HG03442 (cell line): Measurements from ENCODE around the gene CHML.

Experiments used
- ATAC-seq: cut with Tn5 transposase; IDR thresholded peaks from one replicate; pipeline ENCODE4 v1.9.1; 2021; ENCODE audit warnings: mild to moderate bottlenecking, moderate library complexity; ENCODE audit not compliant: unreplicated experiment

Gene CHML

GRCh38 chr1:241646201-241646600 lies 6.0 kb upstream of the CHML start:
- ATAC-seq, result no peak

DNA sequence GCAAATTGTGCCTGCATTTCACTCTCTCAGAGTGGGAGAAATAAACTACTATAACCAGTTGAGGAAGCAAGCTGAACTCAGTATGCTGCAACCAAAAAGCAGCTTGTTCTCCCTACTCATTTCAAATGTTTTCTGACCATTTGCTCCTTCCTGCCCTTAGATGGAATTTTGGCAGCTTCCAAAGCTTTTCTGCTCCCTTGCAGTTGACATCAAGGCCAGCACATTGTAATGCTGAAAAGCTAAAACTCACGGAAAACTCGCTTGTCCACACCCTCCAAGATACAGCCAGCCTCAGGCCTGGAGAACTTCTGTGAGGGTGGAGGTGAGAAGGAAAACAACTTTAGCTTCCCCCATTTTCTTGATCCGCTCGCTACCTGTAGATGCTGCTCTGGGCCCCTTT lies 5.0 kb upstream of the CHML start:
- no peak for ATAC-seq

DNA sequence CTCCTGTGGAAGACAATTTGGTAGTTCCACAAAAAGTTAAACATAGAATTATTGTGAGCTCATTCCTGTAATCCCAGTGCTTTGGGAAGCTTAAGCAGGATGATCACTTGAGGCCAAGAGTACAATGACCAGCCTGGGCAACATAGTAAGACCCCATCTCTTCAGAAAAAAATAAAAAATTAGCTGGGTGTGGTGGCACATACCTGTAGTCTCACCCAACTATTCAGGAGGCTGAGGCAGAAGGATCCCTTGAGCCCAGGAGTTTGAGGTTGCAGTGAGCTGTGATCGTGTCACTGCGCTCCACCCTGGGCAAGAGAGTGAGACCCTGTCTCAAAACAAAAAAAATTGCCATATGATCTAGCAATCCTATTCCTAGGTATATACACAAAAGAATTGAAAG lies 4.1 kb upstream of the CHML start:
- no peak for ATAC-seq

DNA sequence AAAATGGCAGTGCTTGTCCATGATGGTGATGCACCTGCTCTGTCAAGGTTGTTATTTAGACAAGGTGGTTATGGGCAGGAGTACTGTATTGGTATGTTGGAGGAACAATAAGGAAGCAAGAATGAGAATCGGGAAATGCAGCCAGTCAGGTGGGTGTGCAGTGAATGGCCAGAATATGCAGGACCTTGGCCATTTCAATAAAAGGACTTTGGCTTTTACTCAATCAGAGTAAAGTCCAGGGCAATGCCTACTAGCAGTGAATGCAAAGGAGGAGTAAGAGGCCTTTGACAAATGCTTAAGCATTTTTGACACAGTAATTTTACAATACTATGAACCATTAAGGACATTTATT lies 2.4 kb upstream of the CHML start:
- ATAC-seq, result no peak

- ATAC-seq, result no peak
These were observed 1.8 kb upstream of the CHML start for GRCh38 chr1:241641773-241642592.

GRCh38 chr1:241640867-241641622 lies 876 bp upstream of the CHML start:
- ATAC-seq, result no peak

DNA sequence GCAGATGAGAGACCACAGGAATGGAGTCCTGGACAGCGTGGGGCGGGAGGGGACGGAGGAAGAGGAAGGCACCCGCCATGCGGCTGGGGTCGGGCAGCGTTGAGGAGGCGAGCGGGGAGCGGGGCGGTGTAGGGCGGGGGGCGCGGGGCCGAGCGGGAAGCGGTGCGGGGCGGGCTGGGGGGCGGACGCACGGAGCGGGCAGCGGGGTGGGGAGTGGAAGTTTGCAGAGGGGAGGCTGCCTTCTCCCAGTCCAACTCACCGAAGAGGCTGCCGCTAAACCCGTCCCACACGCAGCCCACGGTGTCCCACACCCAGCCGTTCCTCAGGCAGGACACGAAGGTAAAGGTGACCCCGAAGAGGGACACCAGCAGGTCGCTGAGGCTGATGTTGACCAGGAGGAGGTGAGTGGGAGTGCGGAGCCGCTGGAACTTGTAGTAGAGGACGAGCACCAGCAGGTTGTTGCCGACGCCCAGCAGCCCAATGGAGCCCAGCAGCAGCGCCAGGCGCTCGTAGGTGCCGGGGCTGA lies 483 bp downstream of the CHML start:
- ATAC-seq, result peak; percentile 43

DNA sequence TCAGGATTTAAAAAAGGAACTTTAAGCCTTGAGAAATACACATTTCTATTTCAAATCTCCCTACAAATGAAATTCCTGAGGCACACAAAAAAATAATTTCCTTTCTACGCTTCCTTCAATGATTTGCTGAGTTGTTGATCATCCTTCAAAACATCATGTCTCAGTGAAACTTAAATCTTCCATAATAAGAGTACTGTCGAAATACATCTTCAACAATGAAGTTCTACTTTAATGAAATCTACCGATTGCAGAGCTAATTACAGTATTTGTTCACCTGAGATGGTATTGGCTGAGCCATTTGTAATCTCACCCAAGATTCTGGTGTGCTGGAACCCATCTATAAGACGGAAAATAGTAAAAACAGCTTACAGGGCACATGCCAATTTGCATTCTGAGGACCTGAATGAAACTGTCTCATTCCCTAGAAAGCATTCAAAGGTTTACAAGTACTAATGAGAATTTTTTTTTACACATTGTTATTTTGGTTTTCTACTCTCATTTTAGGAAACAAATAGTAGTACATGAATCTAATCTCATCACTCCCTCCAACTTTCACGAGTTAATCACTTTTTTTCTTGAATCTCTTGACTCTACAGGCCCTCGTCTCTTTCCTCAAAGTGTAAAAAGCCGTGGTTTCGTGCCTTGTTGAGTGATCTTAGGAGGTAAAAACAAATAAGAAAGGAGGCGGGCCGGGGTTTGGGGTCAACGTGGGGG lies 1.1 kb downstream of the CHML start:
- no peak for ATAC-seq

DNA sequence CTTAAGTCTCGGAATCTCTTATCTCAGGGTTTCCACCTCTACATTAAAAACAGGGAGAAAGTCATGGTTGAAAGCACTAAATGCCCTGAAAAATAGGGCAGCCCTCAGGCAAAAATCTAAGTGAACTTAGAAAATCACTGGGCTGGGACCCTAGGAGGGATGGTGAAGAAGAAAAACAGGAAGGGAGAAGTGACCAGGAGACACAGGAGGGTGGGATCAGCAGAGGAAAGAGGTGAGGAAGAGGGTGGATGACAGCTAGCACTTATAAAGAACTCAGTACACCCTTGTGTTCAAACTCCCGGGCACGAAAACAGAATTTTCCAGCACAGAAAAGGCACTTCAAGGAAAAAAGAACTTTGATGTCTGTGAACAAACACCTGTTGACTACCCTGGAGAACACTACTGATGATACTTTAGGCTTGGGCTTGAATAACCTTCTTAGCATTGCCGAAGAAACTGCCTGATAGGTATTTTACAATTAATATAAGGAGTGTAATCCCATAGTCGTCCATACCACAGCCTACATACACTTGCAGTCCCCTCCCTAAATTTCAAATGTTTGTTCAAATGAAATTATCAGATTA lies 2.0 kb downstream of the CHML start:
- ATAC-seq, result no peak

DNA sequence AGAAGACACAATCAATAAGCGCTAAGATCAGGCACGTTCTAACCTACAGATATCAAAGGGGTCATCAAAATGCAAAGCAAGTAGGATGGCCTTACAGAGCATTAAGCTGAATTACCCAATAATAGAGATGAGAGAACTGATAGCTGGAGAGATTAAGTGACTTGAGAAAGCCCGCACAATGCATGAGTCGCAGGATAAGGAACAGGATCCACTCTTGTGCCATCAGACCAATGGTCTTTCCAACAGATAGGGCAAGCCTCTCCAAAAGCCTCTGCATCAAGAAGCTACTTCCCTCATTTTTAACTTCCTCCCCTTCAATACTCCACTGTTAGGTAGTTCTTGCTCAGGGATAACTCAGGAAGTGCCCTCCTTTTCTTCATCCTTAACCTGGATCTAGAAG lies 2.6 kb downstream of the CHML start:
- no peak for ATAC-seq

DNA sequence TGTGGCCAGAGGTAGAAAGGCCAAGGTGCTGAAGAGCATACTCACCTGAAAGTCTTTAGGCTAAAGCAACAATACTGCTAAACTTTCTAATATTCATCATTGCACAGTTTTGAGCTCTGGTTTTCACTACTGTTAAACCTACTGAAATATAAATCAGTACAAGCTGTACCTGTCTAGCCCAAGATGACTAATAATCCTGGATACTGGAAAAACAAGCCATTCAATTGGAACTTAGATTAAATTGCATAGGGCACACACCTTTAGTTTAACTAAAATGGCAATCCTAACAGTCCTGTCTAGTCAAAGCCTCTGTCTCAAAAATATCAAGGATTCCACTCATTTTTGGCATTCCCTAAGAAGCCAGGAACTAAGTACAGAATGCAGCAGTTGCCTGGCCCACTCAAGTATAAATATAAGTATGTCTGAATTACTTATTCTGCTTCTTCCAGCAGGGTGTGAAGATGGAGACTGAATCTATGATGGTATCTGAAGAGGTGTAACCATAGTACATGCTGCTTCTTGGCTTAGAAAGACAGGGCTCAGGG lies 3.1 kb downstream of the CHML start:
- no peak for ATAC-seq

DNA sequence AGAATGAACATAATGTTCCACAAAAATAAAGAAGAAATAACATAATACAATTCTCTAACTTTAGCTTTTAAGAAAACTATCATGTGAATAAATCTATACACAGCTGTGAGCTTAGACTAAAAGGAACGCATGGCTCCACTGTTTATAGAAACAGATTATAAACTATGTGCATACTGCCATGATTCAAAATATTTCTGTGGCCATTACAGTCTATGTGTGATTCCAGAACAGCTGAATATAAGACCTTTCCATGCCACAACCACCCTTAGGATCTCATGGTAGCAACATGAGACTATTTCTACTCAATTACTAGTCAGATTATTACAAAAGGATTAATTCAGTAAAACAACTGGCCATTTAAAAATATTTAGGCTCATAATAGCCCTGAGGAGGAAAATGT lies 3.9 kb downstream of the CHML start:
- ATAC-seq, result no peak

GRCh38 chr1:241635556-241636152 lies 4.5 kb downstream of the CHML start:
- ATAC-seq, result no peak

DNA sequence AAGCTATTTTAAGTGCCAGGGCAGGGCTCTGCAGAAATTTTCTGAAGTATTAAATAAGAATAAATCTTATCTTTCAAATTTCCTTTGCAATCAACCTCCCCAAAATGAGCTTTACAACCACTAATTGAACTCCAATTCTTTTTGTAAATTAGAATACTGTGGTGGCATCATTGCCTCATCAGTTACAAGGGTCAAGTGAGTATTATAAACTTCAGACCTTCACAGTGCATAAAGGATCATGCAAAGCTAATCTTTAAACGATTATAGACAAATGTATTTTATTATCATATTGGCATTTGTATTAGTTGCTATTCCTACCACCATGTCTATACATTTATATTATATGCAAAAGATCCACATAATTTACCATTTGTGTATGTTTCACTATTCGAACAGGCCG lies 7.2 kb downstream of the CHML start:
- no peak for ATAC-seq

DNA sequence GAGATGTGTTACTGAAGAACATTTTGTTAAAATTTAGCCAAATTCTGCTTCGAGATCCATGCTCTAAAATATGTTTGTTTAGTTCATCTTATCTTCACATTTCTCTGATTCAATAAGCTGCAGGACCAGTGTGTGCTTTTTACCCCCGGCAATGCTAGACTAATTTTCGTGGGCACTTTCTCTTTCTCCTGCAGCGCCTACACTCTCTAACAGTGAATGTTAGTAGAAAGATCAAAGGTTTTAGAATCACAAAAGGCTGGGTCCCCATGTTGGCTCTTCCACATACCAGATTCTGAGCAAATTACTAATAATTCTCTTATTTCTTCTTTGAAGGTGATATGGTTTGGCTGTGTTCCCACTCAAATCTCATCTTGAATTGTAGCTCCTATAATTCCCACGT lies 8.5 kb downstream of the CHML start:
- no peak for ATAC-seq

DNA sequence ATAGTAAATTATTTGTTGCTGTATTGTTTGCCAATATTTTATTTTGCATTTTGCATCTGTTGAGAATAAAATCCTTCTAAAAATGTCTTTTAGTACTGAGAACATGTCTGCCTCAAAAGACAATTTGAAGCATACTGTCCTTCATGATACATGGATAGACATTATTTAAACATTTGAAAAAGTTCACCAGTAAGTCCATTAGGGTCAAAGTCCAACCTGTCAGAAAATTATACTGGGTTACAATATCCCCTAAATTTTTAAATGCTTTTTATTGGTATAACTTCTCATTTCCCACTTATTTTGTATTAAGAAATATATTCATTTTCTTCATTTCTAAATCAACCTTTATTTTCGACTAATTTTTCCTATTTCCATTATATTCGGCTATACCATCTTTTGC lies 9.3 kb downstream of the CHML start:
- no peak for ATAC-seq

DNA sequence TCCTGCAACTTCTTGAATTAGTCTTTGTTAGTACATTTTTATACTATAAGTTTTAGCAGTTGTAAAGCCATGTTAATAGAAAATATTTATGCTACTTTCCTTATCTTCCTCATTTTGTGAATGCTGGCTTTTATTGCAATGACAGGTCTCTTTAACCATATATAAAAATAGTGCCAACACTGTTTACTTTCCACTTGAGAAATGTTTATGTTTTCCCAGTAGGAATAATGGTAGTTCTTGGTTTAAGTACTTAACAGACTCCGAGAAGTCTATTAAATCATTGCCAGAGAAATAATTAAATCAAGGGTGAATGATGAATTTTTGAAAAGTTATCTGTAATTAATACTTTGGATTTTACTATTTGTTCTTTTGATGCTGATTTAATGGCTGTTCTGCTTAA lies 9.7 kb downstream of the CHML start:
- no peak for ATAC-seq

DNA sequence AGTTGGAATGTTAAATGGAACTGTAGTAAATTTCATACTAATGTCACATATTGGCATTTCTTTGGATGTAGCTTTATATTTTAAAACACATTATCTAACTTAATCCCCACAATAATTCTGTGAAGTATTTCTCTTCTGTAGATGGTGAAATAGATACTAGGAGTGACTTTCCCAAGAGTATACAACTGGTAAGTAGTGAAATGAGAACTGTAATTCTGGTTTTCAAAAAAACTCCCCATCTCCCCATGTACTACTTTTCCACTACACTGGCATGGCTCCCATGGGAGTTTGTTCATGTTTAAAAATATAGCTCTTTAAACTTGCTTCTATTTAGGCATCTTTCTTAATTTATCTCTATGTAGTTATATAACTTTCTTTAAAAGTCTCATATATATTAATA lies 10.2 kb downstream of the CHML start:
- ATAC-seq, result no peak

DNA sequence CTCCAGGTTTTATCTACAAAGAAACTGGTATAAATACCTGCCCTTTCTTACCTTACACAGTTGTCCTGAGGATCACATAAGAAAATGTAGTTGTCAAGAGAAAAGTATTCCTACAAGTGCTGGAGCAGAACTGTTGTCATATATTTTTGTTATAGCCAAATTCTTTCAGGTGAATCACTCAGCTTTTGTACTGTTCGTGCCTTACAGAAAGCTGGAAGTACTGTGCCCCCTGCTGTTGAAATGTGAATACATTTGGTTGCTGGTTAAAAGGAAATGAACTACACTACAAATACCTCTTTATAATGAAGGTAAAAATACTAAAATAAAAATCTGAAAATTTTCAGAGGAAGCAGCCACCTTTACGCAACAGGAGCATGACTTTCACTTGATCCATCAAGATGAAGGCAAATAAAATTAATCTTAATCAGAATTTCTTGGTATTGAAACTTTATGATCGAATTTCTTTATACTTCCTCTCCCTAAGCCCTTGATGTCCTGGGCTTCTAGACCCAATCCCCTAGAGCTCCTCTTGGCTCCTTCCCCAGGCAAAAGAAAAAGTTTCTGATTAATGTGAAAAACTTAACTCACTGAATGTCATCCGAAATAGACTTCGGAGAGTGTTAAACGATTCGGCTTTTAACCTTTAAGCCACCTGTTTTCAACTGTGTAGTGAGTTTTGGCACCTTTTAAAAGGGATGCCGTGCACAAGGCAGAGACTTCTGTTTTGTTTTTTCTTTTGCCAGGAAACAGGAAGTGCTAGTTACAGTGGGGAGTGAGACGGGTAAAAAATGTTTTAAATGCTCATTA lies 12.5 kb downstream of the CHML start:
- peak; percentile 80 for ATAC-seq

- no peak for ATAC-seq
These were observed 15.2 kb downstream of the CHML start for GRCh38 chr1:241624935-241625334.
